ENCODE measurements around the gene ALKBH5. TPM values are rescaled to one million over a fixed set of nuclear protein-coding genes. Genes with fewer than 3 reads are reported as not detected.

Gene ALKBH5
- total and polyA plus RNA-seq, 5 donors from 2014 or later: 102 to 123 (median 118) TPM

DNA sequence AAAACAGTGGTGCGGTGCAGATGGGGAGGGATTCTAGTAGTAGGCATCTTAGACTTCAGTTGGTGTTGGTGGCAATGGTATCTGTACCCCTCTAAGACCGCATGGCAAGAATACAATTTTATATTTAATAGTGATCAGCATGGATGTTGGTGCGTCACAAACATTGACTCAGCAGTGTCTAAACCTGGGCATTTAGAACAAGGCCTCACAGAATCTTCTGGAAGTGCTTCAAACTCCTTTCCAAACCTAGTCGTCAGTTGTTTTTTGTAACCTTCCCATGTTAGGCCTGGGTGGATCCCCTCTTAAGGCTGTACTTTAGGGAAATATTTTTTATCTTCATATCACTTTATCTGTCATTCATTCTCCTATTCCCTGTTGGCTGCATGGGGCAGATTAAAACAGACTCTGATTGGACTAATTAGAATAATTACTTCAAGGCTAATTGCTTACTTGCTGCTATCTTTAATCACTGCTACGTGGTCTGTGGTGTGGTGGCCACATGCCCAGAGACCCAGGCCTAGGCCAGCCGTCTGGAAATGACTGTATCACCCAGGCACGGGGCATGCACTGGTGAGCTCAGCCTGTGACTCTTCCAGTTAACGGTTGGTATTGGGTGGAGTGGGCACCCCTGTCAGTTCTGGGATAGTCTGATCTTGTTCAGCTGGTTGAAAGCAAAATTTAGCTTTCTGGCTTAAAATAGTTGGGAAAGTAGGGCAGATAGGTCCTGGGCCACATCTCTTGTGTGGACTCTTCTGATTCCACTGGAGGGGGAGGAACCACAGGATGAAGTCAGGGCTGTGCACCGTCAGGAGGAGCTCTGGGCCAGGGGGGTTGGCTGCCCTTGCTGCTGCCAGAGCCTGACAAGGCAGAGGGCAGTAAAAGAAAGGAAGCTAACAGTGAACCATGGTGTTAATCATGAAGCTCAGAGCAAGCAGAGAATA lies 4.5 kb downstream of the ALKBH5 start:
- peak overlapping the region; percentile 58 to 83 (median 77) for H3K27ac Mint-ChIP-seq
- H3K36me3 Mint-ChIP-seq: peaks cover 30% of the 10 kb centered on the region
- H3K9me3 Mint-ChIP-seq: no peaks in the 10 kb centered on the region
- H3K4me3 Mint-ChIP-seq: peak overlapping the region; percentile 97 to 98 (median 97)
- Histone ChIP-seq H3K27me3 (ENCODE audit: control insufficient read depth, insufficient read depth, low read length) (no peaks in the 10 kb centered on the region), H3K4me1 (ENCODE audit: control insufficient read depth, insufficient read depth, low read length, poor library complexity, severe bottlenecking) (peaks cover 77% of the 10 kb centered on the region), H3K27ac (ENCODE audit: insufficient read depth, low read length, poor library complexity, severe bottlenecking) (peak overlapping the region; percentile 5), H3K4me3 (ENCODE audit: low read depth, low read length) (peak overlapping the region; percentile 95), H3K9me3 (ENCODE audit: control insufficient read depth in 2 of 2, low read length in 2 of 2) (no peaks in the 10 kb centered on the region), H3K36me3 (ENCODE audit: control insufficient read depth, insufficient read depth, low read length) (peaks cover 19% of the 10 kb centered on the region)
- peaks cover 5% of the 10 kb centered on the region for H3K27me3 Mint-ChIP-seq
- ATAC-seq (ENCODE audit: low read depth in 2 of 2): no peak
- no peak for DNase-seq
- peaks cover 16 to 82% (median 68%) of the 10 kb centered on the region in 4 donors for H3K4me1 Mint-ChIP-seq

DNA sequence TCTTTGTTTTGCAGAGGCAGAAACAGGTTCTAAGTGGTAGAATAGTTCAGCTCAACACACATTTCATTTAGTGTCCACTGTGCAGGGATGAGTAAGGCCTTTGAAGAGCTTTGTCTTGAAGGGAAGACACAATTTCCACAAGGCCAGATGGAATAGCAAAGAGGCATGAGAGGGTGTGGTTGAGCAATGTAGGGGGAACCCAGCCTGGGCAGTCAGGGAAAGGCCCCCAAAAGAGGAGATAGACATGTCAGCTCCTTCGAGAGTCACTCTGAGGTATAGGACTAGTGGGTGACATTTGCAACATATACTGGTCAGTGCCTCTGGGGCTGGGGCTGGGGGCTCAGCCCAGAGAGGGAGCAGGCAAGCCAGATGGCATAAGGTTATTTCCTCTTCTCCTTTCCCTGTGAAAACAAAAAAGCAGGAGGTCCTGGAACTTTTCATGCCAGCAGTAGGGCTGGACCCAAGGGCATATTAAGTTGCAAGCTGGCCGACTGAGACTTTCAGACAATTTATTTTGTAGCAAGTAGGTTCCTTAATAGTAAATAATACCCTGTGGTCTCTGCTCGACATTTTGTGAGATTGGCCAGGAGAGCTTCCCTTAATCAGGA lies 7.1 kb downstream of the ALKBH5 start:
- Histone ChIP-seq H3K4me3 (ENCODE audit: low read depth, low read length) (peak overlapping the region; percentile 19), H3K4me1 (ENCODE audit: control insufficient read depth, insufficient read depth, low read length, poor library complexity, severe bottlenecking) (peaks cover 66% of the 10 kb centered on the region), H3K36me3 (ENCODE audit: control insufficient read depth, insufficient read depth, low read length) (peaks cover 34% of the 10 kb centered on the region), H3K27me3 (ENCODE audit: control insufficient read depth, insufficient read depth, low read length) (no peaks in the 10 kb centered on the region), H3K9me3 (ENCODE audit: control insufficient read depth in 2 of 2, low read length in 2 of 2) (no peaks in the 10 kb centered on the region), H3K27ac (ENCODE audit: insufficient read depth, low read length, poor library complexity, severe bottlenecking) (no peak overlapping the region)
- peak overlapping the region in 2 of 3 donors; percentile 48 to 55 for H3K27ac Mint-ChIP-seq
- H3K4me1 Mint-ChIP-seq: peaks cover 8 to 91% (median 73%) of the 10 kb centered on the region in 4 donors
- ATAC-seq (ENCODE audit: low read depth in 2 of 2): no peak
- no peak for DNase-seq
- peaks cover 38% of the 10 kb centered on the region for H3K36me3 Mint-ChIP-seq
- H3K27me3 Mint-ChIP-seq: no peaks in the 10 kb centered on the region
- no peaks in the 10 kb centered on the region for H3K9me3 Mint-ChIP-seq
- H3K4me3 Mint-ChIP-seq: peak overlapping the region; percentile 26 to 62 (median 58)

DNA sequence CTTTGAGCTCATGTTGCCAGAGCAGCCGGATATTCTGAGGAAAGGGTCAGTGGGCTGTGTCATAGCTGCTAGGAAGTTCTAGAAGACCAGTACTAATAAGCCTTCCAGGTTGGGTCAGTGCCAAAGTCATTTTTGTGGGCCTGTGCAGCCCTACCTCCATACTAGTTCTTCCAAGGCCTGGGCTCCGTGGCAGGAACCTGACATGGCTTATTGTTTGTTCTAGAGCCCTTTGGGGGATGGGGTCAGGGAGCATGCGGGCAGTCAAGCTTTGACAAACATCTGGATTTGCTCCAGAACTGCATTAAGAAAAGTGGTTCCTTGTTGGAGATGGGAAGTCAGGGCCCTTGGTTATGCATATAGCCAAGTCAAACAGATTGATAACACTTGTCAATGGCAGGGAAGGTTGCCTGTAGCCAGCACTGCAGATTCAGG lies 7.6 kb downstream of the ALKBH5 start:
- H3K27me3 ChIP-seq (ENCODE audit: control insufficient read depth, insufficient read depth, low read length): no peaks in the 10 kb centered on the region
- Mint-ChIP-seq H3K27me3 (no peaks in the 10 kb centered on the region), H3K27ac (peak overlapping the region in 2 of 3 donors; percentile 48 to 55), H3K36me3 (peaks cover 36% of the 10 kb centered on the region), H3K4me3 (peak overlapping the region in 3 of 4 donors; percentile 26 to 62 (median 61)), H3K9me3 (no peaks in the 10 kb centered on the region), H3K4me1 (peaks cover 8 to 91% (median 70%) of the 10 kb centered on the region in 4 donors)
- no peak for DNase-seq
- peak overlapping the region; percentile 19 for H3K4me3 ChIP-seq (ENCODE audit: low read depth, low read length)
- H3K9me3 ChIP-seq (ENCODE audit: control insufficient read depth in 2 of 2, low read length in 2 of 2): no peaks in the 10 kb centered on the region
- no peak for ATAC-seq (ENCODE audit: low read depth in 2 of 2)
- H3K36me3 ChIP-seq (ENCODE audit: control insufficient read depth, insufficient read depth, low read length): peaks cover 38% of the 10 kb centered on the region
- H3K27ac ChIP-seq (ENCODE audit: insufficient read depth, low read length, poor library complexity, severe bottlenecking): no peak overlapping the region
- H3K4me1 ChIP-seq (ENCODE audit: control insufficient read depth, insufficient read depth, low read length, poor library complexity, severe bottlenecking): peaks cover 61% of the 10 kb centered on the region

DNA sequence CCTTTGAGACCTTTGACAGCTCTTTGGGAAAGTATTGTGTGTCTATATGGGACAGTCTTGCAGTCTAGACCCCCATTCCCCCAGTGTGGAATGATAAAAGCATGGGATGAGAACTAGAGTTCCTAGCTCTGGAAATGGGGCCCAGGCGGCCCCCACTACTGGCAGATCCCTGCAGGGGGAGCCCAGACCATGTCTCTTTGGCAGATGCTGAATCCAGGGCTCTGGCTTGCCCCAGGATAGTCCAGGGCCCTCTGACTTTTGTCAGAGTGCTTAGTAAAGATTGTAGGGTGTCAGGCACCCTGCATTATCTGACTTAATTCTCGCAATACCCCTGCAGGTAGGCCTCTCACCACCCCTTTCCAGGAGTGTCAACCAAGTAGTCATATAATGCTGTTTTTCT lies 8.3 kb downstream of the ALKBH5 start:
- DNase-seq: no peak
- H3K4me3 Mint-ChIP-seq: peak overlapping the region in 3 of 4 donors; percentile 10 to 61 (median 26)
- H3K27ac Mint-ChIP-seq: peak overlapping the region in 1 of 3 donors; percentile 48
- no peaks in the 10 kb centered on the region for H3K27me3 Mint-ChIP-seq
- peaks cover 8 to 90% (median 64%) of the 10 kb centered on the region in 4 donors for H3K4me1 Mint-ChIP-seq
- no peak overlapping the region for H3K27ac ChIP-seq (ENCODE audit: insufficient read depth, low read length, poor library complexity, severe bottlenecking)
- H3K9me3 ChIP-seq (ENCODE audit: control insufficient read depth in 2 of 2, low read length in 2 of 2): no peaks in the 10 kb centered on the region
- peak overlapping the region; percentile 7 for H3K4me3 ChIP-seq (ENCODE audit: low read depth, low read length)
- H3K4me1 ChIP-seq (ENCODE audit: control insufficient read depth, insufficient read depth, low read length, poor library complexity, severe bottlenecking): peaks cover 56% of the 10 kb centered on the region
- peaks cover 32% of the 10 kb centered on the region for H3K36me3 Mint-ChIP-seq
- no peaks in the 10 kb centered on the region for H3K9me3 Mint-ChIP-seq
- H3K36me3 ChIP-seq (ENCODE audit: control insufficient read depth, insufficient read depth, low read length): peaks cover 44% of the 10 kb centered on the region
- ATAC-seq (ENCODE audit: low read depth in 2 of 2): peak; percentile 30 to 35
- no peaks in the 10 kb centered on the region for H3K27me3 ChIP-seq (ENCODE audit: control insufficient read depth, insufficient read depth, low read length)

DNA sequence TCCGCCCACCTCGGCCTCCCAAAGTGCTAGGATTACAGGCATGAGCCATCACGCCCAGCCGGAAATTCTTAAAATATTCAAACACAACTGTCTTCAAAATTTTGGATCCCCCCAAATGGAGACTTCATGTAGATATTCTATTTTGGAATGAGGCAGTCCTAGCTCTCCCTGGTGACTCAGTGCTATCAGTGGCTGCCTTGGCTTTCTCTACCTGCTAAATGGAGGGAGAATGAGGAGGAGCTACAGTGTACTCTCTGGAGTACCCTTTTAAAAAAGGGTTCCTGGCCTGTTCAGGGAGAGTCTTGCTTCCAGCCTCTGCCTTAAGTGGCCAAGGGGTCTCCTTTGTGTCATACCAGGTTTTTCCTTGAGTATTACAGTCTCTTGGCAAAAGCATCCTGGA lies 10.8 kb downstream of the ALKBH5 start:
- peaks cover 35% of the 10 kb centered on the region for H3K4me1 ChIP-seq (ENCODE audit: control insufficient read depth, insufficient read depth, low read length, poor library complexity, severe bottlenecking)
- no peaks in the 10 kb centered on the region for H3K9me3 ChIP-seq (ENCODE audit: control insufficient read depth in 2 of 2, low read length in 2 of 2)
- peaks cover 57% of the 10 kb centered on the region for H3K36me3 ChIP-seq (ENCODE audit: control insufficient read depth, insufficient read depth, low read length)
- Mint-ChIP-seq H3K27ac (peak overlapping the region in 2 of 3 donors; percentile 20 to 49), H3K4me1 (peaks cover 13 to 91% (median 62%) of the 10 kb centered on the region in 4 donors), H3K27me3 (no peaks in the 10 kb centered on the region), H3K4me3 (peak overlapping the region in 1 of 4 donors; percentile 39), H3K36me3 (peaks cover 30% of the 10 kb centered on the region), H3K9me3 (no peaks in the 10 kb centered on the region)
- no peak overlapping the region for H3K4me3 ChIP-seq (ENCODE audit: low read depth, low read length)
- DNase-seq: no peak
- ATAC-seq (ENCODE audit: low read depth in 2 of 2): no peak
- no peaks in the 10 kb centered on the region for H3K27me3 ChIP-seq (ENCODE audit: control insufficient read depth, insufficient read depth, low read length)
- no peak overlapping the region for H3K27ac ChIP-seq (ENCODE audit: insufficient read depth, low read length, poor library complexity, severe bottlenecking)

DNA sequence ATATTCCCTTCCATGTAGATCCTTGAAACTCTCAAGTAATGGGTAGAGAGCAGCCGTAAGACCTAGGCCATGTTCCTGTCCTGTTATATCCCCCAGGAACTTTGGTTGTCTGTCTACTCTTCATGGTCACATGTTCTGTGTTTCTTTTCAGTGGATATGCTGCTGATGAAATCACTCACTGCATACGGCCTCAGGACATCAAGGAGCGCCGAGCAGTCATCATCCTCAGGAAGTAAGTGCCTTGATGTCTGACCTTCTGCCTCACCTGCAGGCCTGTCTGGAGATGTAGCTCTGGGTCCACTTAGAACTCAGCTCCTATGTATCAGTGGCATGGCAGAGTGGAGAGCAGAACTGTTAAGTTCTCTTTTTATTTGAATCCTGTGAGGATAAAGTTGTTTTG lies 11.2 kb downstream of the ALKBH5 start:
- Mint-ChIP-seq H3K4me3 (peak overlapping the region in 1 of 4 donors; percentile 39), H3K27ac (peak overlapping the region in 1 of 3 donors; percentile 49), H3K4me1 (peaks cover 13 to 90% (median 60%) of the 10 kb centered on the region in 4 donors), H3K27me3 (no peaks in the 10 kb centered on the region), H3K36me3 (peaks cover 26% of the 10 kb centered on the region), H3K9me3 (no peaks in the 10 kb centered on the region)
- Histone ChIP-seq H3K27me3 (ENCODE audit: control insufficient read depth, insufficient read depth, low read length) (no peaks in the 10 kb centered on the region), H3K9me3 (ENCODE audit: control insufficient read depth in 2 of 2, low read length in 2 of 2) (no peaks in the 10 kb centered on the region), H3K36me3 (ENCODE audit: control insufficient read depth, insufficient read depth, low read length) (peaks cover 61% of the 10 kb centered on the region), H3K4me3 (ENCODE audit: low read depth, low read length) (no peak overlapping the region), H3K27ac (ENCODE audit: insufficient read depth, low read length, poor library complexity, severe bottlenecking) (no peak overlapping the region), H3K4me1 (ENCODE audit: control insufficient read depth, insufficient read depth, low read length, poor library complexity, severe bottlenecking) (peaks cover 34% of the 10 kb centered on the region)
- ATAC-seq (ENCODE audit: low read depth in 2 of 2): no peak
- no peak for DNase-seq

DNA sequence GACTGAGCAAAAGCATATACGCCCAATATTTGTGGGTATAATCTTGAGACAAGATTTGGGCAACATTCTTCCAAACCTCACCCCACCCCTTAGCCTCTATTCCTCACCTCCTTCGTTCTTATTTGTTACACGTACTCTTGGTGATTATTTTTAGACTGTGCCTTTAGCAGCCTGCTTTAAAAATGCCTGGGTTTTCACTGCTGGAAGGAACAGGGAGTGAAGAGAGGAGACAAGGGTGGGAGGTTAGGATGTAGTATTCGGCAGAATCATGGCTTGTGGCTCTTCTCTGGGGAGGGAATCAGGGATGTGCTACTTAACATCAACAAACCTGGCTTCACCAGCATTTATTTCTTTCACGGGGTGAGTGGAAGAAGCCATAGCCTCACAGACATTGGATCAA lies 11.6 kb downstream of the ALKBH5 start:
- H3K9me3 ChIP-seq (ENCODE audit: control insufficient read depth in 2 of 2, low read length in 2 of 2): no peaks in the 10 kb centered on the region
- H3K36me3 ChIP-seq (ENCODE audit: control insufficient read depth, insufficient read depth, low read length): peaks cover 61% of the 10 kb centered on the region
- no peak overlapping the region for H3K4me3 ChIP-seq (ENCODE audit: low read depth, low read length)
- Mint-ChIP-seq H3K27me3 (no peaks in the 10 kb centered on the region), H3K27ac (no peak overlapping the region), H3K9me3 (no peaks in the 10 kb centered on the region), H3K36me3 (peaks cover 24% of the 10 kb centered on the region), H3K4me3 (no peak overlapping the region), H3K4me1 (peaks cover 13 to 89% (median 57%) of the 10 kb centered on the region in 4 donors)
- ATAC-seq (ENCODE audit: low read depth in 2 of 2) (no peak), DNase-seq (no peak)
- H3K27me3 ChIP-seq (ENCODE audit: control insufficient read depth, insufficient read depth, low read length): no peaks in the 10 kb centered on the region
- peaks cover 31% of the 10 kb centered on the region for H3K4me1 ChIP-seq (ENCODE audit: control insufficient read depth, insufficient read depth, low read length, poor library complexity, severe bottlenecking)
- no peak overlapping the region for H3K27ac ChIP-seq (ENCODE audit: insufficient read depth, low read length, poor library complexity, severe bottlenecking)

All from CD4-positive, CD25-positive, alpha-beta regulatory T cell (primary cell).